Breast epithelium (tissue), 3 donors: ENCODE results near the gene SHANK3.
A peak's percentile ranks its signal among the peaks of the same experiment; 100 is the strongest.

ENCODE experiments used
- CTCF ChIP-seq, 3 donors: fragments of 450-650 bp; IDR thresholded peaks; one replicate each; pipeline ENCODE4 v1.5.1; 2016 to 2017; ENCODE audit warnings: antibody characterized with exemption in 3 of 3, mild to moderate bottlenecking in 3 of 3, moderate library complexity in 3 of 3
- POLR2AphosphoS5 ChIP-seq, 3 donors: sonication (generic); formaldehyde crosslinking; IDR thresholded peaks; one replicate each; pipeline ENCODE4 v1.6.1; 2017; ENCODE audit warnings: antibody characterized with exemption in 3 of 3

- no peak for TF ChIP-seq CTCF (IDR thresholded peaks at IDR 0.05)
- TF ChIP-seq POLR2AphosphoS5 (IDR thresholded peaks at IDR 0.05) = peak in 1 of 3 donors; percentile 55
Observed at GRCh38 chr22:50656122-50657070, 16.2 kb upstream of the SHANK3 start.
